ENCODE data around the gene WFDC8.
A peak's percentile ranks its signal among the peaks of the same experiment; 100 is the strongest.
"Not testable (repeated sequence)": the region's sequence is repeated elsewhere in the genome, so short reads cannot be mapped to it uniquely, and the experiment has no call there.

WFDC8 gene

DNA sequence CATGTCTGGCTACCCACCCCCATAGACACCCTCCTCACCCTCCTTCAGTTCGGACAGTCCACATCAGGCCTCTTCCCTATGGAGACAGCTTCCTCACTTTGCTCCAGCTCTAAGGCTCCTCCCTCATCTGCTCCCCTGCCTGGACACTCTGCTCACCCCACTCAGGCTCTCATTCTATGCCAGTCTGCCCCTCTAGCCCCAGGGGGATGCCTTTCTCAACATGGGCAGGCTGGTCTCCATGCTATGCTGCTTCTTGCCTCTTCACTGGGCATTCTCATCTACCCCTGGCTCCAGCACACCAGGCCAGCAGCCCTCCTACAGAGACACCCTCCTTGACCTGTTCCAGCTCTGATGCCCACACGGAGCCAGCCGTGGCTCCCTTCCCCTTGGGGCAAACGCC is at the start of gene WFDC8:
WFDC8 (minus strand) TSS at position 101 of the 400 bp plus-strand sequence; CDS start at position 64, 37 bp downstream.
- DNase-seq (ENCODE audit: low spot score): no peak

DNA sequence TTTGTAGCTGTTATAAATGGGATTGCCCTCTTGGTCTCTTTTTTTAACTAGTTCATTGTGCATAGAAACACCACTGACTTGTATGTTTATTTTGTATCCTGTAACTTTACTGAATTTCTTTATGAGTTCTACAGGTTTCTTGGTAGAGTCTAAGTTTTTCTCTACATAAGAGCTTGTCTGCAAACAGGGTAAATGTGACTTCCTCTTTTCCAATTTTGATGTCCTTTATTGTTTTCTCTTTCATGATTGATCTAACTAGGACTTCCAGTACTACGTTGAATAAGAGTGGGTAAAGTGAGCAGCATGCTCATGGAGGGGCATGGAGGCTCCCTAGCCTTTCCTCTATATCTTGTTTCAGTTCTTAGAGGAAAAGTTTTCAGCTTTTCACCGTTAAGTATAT is 47.5 kb upstream of the WFDC8 start:
- DNase-seq (ENCODE audit: low spot score): no peak

DNA sequence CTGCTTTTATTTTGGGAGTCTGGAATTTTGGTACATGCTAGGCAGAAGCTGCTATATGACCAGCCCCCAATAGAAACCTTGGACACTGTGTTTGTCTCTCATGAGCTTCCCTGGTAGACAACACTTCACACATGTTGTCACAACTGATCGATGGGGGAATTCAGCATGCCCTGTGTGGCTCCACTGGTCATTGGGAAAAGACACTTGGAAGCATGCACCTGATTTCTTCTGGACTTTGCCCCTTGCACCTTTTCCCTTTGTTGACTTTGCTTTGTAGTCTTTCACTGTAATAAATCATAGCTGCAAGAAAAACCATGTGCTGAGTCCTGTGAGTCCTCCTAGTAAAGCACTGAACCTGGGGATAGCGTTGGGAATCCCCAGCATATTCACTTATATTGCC is 42.5 kb upstream of the WFDC8 start:
- no peak for DNase-seq (ENCODE audit: low spot score)

DNA sequence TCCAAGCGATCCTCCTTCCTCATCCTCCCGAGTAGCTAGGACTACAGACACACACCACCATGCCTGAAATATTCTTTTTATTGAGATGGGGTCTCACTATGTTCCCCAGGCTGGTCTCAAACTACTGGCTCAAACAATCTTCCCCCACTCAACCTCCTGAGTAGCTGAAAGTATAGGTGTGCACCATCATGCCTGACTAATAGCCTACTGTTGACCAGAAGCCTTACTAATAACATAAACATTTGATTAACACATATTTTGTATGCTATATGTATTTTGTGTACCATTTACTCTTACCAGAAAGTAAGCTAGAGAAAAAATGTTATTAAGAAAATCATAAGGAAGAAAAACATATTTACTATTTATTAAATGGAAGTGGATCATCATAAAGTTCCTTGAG is 38.5 kb upstream of the WFDC8 start:
- DNase-seq (ENCODE audit: low spot score): no peak

DNA sequence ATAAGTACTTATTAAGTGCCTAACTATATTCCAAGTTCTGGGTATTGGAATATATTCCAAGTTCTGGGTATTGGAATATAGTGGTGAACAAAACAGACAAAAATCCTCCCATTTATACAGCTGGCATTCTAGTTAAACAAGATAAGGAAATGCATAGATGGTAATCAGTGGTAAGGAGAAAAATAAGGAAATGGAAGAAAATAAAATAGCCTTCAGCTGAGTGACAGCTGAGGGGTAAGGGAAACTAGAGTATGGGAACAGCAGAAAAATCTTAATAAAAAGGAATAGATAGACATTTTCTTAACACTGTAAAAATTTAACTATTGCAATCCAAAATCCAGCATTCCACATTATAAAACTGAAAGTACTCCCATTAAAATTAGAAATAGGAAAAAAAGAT is 33.2 kb upstream of the WFDC8 start:
- no peak for DNase-seq (ENCODE audit: low spot score)

DNA sequence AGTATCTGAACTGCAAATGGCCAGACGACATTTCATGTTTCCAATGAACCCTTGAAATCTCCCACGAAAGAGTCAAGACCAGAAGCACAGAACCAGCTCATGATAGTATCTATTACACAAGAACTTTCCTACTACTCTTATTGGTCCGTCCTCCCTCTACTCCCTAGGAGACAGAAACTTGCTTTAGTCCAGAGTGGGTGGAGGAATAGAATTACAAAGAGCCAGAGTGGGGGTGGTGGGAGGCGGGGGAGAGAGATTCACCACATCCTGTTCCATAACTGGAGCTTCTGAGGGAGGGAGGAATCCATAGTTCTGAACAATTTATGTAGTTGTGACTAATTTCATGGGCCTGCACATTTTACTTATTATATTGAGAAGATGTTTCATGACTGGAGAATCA is 32.0 kb upstream of the WFDC8 start:
- peak; percentile 45 for DNase-seq (ENCODE audit: low spot score)

DNA sequence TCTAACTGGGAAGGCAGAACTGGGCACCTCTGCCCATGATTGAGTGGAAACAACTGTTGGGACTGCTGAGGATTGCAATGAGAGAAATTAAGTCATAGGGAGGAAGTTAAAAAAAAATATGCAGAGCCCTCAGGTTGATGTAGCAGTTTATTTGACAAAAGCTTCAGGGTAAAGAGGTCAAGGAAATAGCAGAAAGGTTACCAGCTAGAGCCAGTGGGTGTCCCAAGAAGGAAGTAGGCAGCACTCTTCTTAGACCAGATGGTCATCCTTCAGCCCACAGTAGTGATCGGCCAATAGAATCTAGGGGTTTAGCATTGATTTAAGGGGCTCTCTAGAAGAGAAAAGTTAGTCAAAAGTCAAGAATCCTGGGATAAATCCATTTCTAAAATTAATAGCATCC is 28.7 kb upstream of the WFDC8 start:
- no peak for DNase-seq (ENCODE audit: low spot score)

DNA sequence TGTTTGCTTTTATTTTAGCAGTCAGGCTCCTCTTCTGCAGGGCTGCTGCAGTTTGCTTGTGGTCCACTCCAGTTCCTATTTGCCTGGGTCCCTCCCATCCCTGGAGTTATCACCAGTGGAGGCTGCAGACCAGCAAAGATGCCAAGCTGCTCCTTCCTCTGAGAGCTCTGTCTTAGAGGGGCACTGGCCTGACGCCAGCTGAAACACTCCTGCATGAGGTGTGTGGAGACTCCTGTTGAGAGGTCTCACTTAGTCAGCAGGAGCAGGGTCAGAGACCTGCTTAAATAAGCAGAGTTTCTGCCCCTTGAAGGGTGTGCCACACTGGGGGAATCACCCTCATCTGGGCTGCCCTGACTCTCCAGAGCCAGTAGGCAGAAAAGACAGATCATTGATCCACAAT is 16.2 kb upstream of the WFDC8 start:
- DNase-seq (ENCODE audit: low spot score): no peak

DNA sequence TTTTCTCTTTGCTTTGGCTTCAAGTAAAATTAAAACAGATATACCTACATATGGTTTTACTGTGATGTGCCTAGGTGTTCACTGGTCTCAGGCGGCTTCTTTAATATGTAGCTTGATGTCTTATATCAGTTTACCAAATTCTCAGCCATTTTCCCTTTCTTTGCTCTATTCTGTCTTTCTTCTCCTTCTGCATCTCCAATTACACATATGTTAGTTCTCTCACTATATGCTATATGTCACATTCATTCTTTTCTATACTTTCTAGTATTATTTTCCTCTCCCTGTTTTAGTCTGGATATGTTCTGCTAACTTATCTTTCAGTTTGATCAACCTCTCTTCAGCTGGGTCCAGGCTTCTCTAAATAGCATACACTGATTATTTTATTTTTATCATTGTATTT is 14.4 kb upstream of the WFDC8 start:
- no peak for DNase-seq (ENCODE audit: low spot score)

DNA sequence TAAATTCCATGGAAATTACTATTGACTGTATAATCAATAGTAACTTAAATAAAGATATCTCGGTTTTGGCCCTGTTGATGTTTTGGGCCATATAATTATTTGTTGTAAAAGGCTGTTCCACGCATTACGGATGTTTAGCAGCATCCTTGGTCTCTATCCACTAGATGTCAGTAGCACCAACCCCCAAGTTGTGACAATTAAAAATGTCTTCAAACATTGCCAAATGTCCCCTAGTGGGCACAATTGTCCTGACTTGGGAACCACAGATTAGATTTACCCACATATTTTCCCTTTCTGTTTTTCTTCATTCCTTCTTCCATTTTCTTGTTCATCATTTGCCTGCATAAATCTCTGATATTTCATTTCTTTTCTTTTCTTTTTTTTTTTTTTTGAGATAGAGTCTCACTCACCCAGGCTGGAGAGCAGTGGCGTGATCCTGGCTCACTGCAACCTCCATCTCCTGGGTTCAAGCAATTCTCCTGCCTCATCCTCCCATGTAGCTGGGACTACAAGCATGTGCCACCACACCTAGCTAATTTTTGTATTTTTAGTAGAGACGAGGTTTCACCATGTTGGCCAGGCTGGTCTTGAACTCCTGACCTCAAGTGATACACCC is 13.6 kb upstream of the WFDC8 start:
- DNase-seq (ENCODE audit: low spot score): peak; percentile 62

DNA sequence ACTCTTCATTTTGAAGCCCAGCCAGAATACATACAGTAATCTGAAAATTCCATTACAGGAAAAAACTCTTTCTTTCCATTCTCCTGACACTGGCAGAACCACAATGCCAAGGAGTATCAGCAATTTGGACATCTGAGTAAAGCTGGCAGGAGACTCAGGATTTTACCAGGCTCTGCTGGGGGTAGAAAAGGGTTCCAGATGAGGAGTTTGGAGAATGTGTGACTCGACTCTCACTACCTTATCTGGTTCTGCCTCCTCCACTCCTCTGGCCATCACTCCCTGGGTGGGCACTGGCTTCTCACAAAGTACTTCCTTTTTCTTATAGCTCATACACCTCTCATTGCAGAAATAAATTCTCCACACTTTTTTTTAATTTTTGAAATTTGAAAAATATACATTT is 10.6 kb upstream of the WFDC8 start:
- peak; percentile 84 for DNase-seq (ENCODE audit: low spot score)

DNA sequence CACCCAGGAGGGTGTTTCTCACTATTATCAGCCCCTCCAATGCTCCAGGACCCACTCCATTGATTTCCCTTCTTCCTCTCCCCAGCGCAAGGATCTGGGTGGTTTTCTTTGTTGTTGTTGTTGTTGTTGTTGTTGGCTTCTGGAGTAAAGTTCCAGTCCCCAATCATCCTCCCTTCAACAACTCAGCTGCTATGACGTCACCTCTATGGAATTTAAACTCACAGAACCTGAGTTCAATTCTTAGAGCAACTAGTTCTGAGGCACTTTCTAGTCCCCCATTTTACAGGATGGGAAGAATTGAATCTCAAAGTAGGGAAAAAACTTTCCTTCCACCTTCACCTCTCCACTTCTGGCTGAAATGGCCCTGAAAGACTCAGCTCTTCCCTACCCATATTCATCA is 9.7 kb upstream of the WFDC8 start:
- peak; percentile 24 for DNase-seq (ENCODE audit: low spot score)

DNA sequence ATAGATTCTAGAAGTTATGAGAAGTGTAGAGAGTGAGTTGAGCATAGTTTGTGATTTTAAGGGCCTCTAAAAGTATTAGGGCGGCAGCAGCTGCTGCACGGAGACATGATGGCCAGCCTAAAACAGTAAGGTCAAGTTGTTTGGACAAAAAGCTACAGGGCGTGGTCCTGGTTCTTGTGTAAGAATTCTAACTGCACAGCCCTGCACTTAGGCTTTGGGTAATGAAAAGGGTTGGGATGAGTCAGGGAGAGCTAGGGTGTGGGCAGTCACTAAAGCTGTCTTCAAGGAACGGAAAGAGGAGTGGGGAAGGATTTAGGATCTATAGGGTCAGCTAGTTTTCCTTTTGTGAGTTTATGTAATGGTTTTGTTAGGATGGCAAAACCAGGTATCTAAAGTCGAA is 6.9 kb upstream of the WFDC8 start:
- not testable (repeated sequence) for DNase-seq (ENCODE audit: low spot score)

DNA sequence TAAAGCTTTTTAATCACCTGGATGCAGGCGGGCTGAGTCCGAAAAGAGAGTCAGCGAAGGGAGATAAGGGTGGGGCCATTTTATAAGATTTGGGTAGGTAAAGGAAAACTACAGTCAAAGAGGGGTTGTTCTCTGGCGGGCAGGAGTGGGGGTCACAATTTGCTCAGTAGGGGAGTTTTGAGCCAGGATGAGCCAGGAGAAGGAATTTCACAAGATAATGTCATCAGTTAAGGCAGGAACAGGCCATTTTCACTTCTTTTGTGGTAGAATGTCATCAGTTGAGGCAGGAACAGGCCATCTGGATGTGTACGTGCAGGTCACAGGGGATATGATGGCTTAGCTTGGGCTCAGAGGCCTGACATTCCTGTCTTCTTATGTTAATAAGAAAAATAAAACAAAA is 5.2 kb upstream of the WFDC8 start:
- DNase-seq (ENCODE audit: low spot score): not testable (repeated sequence)

DNA sequence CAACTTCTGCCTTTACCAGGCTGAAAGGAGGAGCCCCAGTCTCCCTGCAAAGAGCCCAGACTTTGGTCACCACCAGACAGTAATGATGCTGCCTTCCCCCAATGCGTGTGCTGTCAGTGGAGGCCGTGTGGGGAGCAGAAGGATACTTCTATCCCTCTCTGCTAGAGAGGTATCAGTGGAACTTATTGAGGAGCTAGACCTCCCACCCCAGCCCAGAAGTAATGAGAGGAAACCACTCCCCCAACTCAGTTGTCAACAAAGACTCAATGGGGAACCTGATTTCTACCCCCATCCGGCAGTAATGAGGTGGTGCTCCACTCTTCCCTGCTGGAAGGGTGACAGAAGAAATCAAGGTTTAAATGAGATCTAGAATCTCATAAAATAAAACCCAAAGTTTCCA is 4.4 kb upstream of the WFDC8 start:
- DNase-seq (ENCODE audit: low spot score): no peak

DNA sequence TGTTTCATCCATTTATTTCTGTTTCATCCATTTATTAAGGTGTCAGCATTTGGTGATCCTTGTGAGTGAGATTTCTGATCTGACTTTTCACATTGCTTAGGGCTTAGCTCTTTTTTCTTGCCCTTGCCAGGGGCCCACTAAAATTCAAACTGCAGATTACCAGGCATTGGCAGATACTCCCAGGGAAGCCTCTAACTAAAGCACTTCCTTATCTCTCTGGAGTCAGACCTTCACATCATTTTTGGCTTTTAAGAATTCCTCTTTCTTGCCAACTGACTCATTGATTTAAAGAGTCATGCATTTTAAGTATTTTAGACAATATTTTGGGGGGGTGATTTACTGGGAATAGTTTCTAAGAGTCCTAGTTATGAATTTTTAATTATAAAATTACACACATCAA is 2.6 kb upstream of the WFDC8 start:
- no peak for DNase-seq (ENCODE audit: low spot score)

DNA sequence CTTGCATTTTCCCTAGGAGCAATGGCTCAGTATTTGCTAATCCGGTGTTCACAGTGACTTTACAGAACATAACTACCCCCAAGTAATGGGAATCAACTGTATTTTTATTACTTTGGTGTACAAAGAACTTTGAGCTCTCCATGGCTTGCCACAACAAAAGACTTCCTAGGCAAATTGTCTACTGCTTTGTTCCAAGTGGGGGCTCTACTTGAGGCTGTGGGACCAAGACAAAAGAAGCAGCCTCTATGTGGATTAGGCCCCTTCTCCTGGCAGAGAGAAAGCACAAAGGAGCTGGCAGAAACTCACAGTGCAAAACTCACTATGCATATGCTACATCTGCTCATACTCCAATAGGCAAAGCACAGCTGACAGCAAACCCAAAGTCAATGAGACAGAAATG is 853 bp downstream of the WFDC8 start:
- DNase-seq (ENCODE audit: low spot score): no peak

DNA sequence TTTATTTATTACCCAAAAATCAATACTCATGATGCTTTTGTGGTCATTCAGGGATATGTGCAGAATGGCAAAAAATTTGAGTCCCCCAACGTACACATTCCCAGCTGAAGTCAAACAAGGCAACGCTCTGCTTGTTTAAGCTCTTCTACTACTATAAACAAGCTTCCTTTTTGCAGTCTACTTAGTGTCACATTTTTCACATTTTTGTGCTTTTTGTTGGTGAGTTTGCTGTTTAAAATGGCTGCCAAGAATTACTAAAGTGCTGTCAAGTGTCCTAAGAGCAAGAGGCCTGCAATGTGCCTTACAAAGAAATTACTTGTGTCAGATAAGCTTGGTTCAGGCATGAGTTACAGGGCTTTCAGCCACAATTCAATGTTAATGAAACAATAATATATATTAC is 2.1 kb downstream of the WFDC8 start:
- no peak for DNase-seq (ENCODE audit: low spot score)

DNA sequence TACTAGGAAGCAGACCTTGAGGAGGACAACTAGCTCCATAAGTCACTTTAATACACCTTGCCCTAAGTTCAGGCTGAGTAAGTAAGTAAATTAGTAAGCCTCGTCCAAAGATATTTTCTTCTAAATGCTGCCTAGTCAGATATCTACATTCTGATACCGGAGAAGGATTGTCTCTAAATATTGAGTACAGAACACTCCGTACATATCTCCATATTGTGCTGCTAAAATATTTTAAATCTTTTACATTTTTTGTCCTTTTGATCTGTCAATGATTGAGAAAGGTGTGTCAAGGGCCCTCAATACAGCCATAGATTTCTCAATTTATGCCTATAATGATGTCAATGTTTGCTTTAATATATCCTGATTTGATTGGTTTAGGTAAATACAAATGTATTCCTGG is 3.2 kb downstream of the WFDC8 start:
- no peak for DNase-seq (ENCODE audit: low spot score)

DNA sequence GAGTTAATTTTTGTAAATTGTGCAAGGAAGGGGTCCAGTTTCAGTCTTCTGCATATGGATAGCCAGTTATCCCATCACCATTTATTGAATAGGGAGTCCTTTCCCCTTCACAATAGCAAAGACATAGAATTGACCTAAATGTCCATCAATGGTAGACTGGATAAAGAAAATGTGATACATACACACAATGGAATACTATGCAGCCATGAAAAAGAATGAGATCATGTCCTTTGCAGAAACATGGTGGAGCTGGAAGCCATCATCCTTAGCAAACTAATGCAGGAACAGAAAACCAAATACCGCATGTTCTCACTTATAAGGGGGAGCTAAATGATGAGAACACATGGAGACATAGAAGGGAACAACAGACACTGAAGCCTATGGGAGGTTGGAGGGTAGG is 9.4 kb downstream of the WFDC8 start:
- DNase-seq (ENCODE audit: low spot score): not testable (repeated sequence)

DNA sequence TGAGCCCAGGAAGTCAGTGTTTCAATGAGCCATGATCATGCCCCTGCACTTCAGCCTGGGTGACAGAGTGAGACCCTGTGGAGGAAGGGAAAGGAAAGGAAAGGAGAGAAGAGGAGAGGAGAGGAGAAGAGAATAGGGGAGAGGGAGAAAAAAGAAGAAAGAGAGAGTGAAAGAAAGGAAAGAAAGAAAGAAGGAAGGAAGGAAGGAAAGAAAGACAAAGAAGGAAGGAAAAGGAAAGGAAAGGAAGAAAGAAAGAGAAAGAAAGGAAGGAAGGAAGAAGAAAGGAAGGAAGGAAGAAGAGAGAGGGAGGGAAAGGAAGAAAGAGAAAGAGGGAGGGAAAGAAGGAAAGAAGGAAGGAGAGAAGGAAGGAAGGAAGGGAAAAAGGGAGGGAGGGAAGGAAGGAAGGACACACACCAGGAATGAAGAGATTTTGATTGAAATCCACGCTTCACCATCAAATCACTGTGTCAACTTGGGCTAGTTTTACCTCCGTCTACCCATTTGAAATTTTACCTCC is 14.3 kb downstream of the WFDC8 start:
- DNase-seq (ENCODE audit: low spot score): no peak

DNA sequence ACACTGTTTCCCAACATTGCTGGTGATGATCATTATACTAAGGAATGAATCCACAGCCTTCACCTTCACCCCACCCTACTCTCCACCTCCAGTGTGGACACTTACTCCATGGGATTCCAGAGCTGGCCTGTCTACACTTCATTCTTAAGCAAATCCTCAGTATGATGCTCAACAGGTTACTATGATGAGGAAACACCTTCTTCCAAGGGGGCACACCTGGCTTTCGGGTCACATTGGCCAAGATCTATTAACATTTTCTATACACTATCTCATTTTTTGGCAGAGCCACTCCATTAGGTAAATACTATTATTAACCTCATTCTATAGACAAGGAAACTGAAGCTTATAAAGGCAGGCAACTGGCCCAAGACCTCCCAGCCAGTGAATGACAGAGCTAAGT is 23.9 kb downstream of the WFDC8 start:
- no peak for DNase-seq (ENCODE audit: low spot score)

DNA sequence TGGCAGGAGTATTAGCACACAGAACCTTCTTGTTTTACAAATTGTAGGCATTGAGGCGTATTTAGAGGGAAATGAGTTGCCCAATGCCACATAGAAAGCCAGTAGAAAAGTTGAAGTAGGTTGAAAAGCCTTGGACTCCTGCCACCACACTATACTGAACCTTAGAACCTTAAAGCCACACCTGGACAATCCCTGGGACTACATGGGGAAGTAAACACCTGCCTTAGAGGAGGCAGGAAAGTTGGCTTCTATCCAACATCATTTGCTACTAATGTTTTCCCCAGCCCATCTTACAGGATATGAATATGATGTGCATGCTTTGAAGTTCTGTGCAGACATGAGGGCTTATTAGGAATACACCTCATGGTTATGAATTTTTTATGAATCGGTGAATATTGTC is 26.6 kb downstream of the WFDC8 start:
- DNase-seq (ENCODE audit: low spot score): no peak

DNA sequence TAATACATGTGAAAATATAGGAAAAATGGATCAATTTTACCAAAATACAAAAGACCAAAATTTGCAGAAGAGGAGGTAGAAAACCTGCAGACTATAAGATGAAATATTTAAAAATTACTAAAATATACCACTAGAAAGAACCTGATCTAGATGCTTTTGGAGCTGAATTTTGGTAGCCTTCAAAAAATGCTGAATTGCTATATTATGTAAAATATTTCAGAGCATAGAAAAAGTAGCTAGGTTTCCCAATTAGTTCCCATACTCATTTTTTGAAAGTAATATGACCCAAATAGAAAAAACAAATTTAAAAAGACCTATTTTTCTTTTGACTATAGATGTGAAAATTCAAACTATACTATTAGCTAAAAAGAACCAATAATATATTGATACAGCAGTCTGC is 28.3 kb downstream of the WFDC8 start:
- DNase-seq (ENCODE audit: low spot score): no peak

DNA sequence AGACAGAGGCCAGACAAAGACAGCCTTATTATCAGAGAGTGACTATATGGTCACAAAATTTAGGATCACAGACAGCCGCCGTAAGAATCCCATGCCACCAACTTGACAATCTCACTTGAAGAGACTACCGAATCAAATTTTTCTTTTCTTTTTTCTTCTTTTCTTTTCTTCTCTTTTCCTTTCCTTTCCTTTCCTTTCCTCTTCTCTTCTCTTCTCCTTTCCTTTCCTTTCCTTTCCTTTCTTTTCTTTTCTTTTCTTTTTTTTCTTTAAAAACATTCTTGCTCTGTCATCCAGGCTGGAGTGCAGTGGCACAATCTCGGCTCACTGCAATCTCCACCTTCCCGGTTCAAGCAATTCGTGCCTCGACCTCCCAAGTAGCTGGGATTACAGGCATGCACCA is 30.7 kb downstream of the WFDC8 start:
- DNase-seq (ENCODE audit: low spot score): no peak
